Astrocyte (in vitro differentiated cells and primary cell): ENCODE measurements around the gene RPS27L. TPM values are rescaled to one million over a fixed set of nuclear protein-coding genes. Genes with fewer than 3 reads are reported as not detected.
A peak's percentile ranks its signal among the peaks of the same experiment; 100 is the strongest.

Experiments used
- DNase-seq: peaks from one replicate; pipeline ENCODE4 v3.0.0-alpha.2; 2010; ENCODE audit warnings: low read depth
- FAIRE-seq: peaks from 2 replicates; lab custom pipeline; 2011; peaks lifted over from hg19 to GRCh38; lab: Jason Lieb, UNC
- H2AFZ ChIP-seq: 2 replicates; pipeline ENCODE4 v1.6.0; 2012; ENCODE audit warnings: low read depth, low read length, inconsistent platforms
- H3K27ac ChIP-seq: 2 replicates; pipeline ENCODE4 v1.5.1; 2011; ENCODE audit warnings: low read depth, low read length, inconsistent platforms
- H3K27me3 ChIP-seq: 2 replicates; pipeline ENCODE4 v1.6.0; 2011; ENCODE audit warnings: low read length, inconsistent platforms; ENCODE audit not compliant: insufficient read depth
- H3K36me3 ChIP-seq: 2 replicates; pipeline ENCODE4 v1.5.1; 2011; ENCODE audit warnings: low read length, inconsistent platforms; ENCODE audit not compliant: insufficient read depth
- H3K4me1 ChIP-seq: 2 replicates; pipeline ENCODE4 v1.5.1; 2011; ENCODE audit warnings: low read length, inconsistent platforms; ENCODE audit not compliant: insufficient read depth
- H3K4me2 ChIP-seq: 2 replicates; pipeline ENCODE4 v1.6.0; 2012; ENCODE audit warnings: low read length, inconsistent platforms
- H3K4me3 ChIP-seq: 2 replicates; pipeline ENCODE4 v1.5.1; 2011; ENCODE audit warnings: low read depth, mild to moderate bottlenecking, low read length, inconsistent platforms; ENCODE audit not compliant: insufficient read depth
- H3K79me2 ChIP-seq: 2 replicates; pipeline ENCODE4 v1.6.0; 2012; ENCODE audit warnings: mild to moderate bottlenecking, low read length, inconsistent platforms; ENCODE audit not compliant: insufficient read depth
- H3K9ac ChIP-seq: 2 replicates; pipeline ENCODE4 v1.6.0; 2012; ENCODE audit warnings: mild to moderate bottlenecking, low read length, inconsistent platforms
- H3K9me3 ChIP-seq: 2 replicates; pipeline ENCODE4 v1.5.1; 2012; ENCODE audit warnings: low read depth, mild to moderate bottlenecking, low read length, inconsistent platforms; ENCODE audit not compliant: insufficient read depth
- H4K20me1 ChIP-seq: 2 replicates; pipeline ENCODE4 v1.6.0; 2012; ENCODE audit warnings: low read length, inconsistent platforms; ENCODE audit not compliant: insufficient read depth
- H3K27ac Mint-ChIP-seq: one replicate; pipeline ENCODE4 v1.8.0; 2021; ENCODE audit warnings: mild to moderate bottlenecking, mixed read lengths; ENCODE audit not compliant: unreplicated experiment
- H3K27me3 Mint-ChIP-seq: one replicate; pipeline ENCODE4 v1.8.0; 2021; ENCODE audit warnings: low read depth, mixed read lengths; ENCODE audit not compliant: unreplicated experiment
- H3K36me3 Mint-ChIP-seq: one replicate; pipeline ENCODE4 v1.8.0; 2021; ENCODE audit warnings: low read depth, mixed read lengths; ENCODE audit not compliant: unreplicated experiment
- H3K4me1 Mint-ChIP-seq: one replicate; pipeline ENCODE4 v1.8.0; 2021; ENCODE audit warnings: low read depth, mixed read lengths; ENCODE audit not compliant: unreplicated experiment
- H3K4me3 Mint-ChIP-seq: one replicate; pipeline ENCODE4 v1.8.0; 2021; ENCODE audit warnings: mild to moderate bottlenecking, moderate library complexity, mixed read lengths; ENCODE audit not compliant: unreplicated experiment
- H3K9me3 Mint-ChIP-seq: one replicate; pipeline ENCODE4 v1.8.0; 2021; ENCODE audit warnings: mild to moderate bottlenecking, mixed read lengths; ENCODE audit not compliant: unreplicated experiment
- CTCF ChIP-seq: IDR thresholded peaks from 2 replicates; pipeline ENCODE4 v1.5.1; 2011; ENCODE audit warnings: low read depth, mild to moderate bottlenecking, inconsistent platforms, low read length, moderate library complexity; ENCODE audit not compliant: insufficient read depth
- EZH2 ChIP-seq: IDR thresholded peaks from 2 replicates; pipeline ENCODE4 v1.6.1; 2012; ENCODE audit warnings: mild to moderate bottlenecking, low read length, inconsistent platforms; ENCODE audit not compliant: insufficient read depth
- total RNA-seq: library from RNA; stranded (reverse); gene quantifications from 2 replicates; pipeline ENCODE4 v1.2.1, GENCODE V29; 2021

The RPS27L gene
- total RNA-seq, 1 donor from 2014 or later = 484 TPM

GRCh38 chr15:63155486-63155885, 1.8 kb downstream of the RPS27L start:
- DNase-seq = no peak
- Histone ChIP-seq H3K27ac (peak overlapping the region; percentile 93), H3K36me3 (peaks cover 28% of the 10 kb centered on the region), H3K4me3 (peak overlapping the region; percentile 98), H3K79me2 (peaks cover 53% of the 10 kb centered on the region), H3K9me3 (no peaks in the 10 kb centered on the region), H4K20me1 (peaks cover 27% of the 10 kb centered on the region), H3K27me3 (no peaks in the 10 kb centered on the region), H2AFZ (no peak overlapping the region), H3K4me1 (peaks cover 4% of the 10 kb centered on the region), H3K4me2 (peak overlapping the region; percentile 86), H3K9ac (peak overlapping the region; percentile 96)
- H3K36me3 Mint-ChIP-seq = peaks cover 15% of the 10 kb centered on the region
- no peak for FAIRE-seq
- H3K9me3 Mint-ChIP-seq = no peaks in the 10 kb centered on the region
- no peaks in the 10 kb centered on the region for H3K27me3 Mint-ChIP-seq
- TF ChIP-seq CTCF (no peak), EZH2 (no peak)
- peak overlapping the region; percentile 98 for H3K27ac Mint-ChIP-seq
- peak overlapping the region; percentile 97 for H3K4me3 Mint-ChIP-seq
- H3K4me1 Mint-ChIP-seq = peaks cover 4% of the 10 kb centered on the region

GRCh38 chr15:63151665-63152064, 5.6 kb downstream of the RPS27L start:
- no peak overlapping the region for H3K27ac Mint-ChIP-seq
- Histone ChIP-seq H3K4me1 (no peaks in the 10 kb centered on the region), H3K79me2 (peaks cover 45% of the 10 kb centered on the region), H3K4me2 (no peak overlapping the region), H3K27ac (no peak overlapping the region), H3K27me3 (no peaks in the 10 kb centered on the region), H3K4me3 (no peak overlapping the region), H2AFZ (no peak overlapping the region), H3K9ac (no peak overlapping the region), H4K20me1 (peaks cover 27% of the 10 kb centered on the region), H3K36me3 (peaks cover 34% of the 10 kb centered on the region), H3K9me3 (no peaks in the 10 kb centered on the region)
- H3K4me3 Mint-ChIP-seq = no peak overlapping the region
- no peaks in the 10 kb centered on the region for H3K9me3 Mint-ChIP-seq
- no peak for DNase-seq
- H3K27me3 Mint-ChIP-seq = no peaks in the 10 kb centered on the region
- H3K4me1 Mint-ChIP-seq = peaks cover 4% of the 10 kb centered on the region
- H3K36me3 Mint-ChIP-seq = peaks cover 24% of the 10 kb centered on the region
- no peak for TF ChIP-seq EZH2
- no peak for TF ChIP-seq CTCF
- no peak for FAIRE-seq

- Mint-ChIP-seq H3K27ac (no peak overlapping the region), H3K4me1 (no peaks in the 10 kb centered on the region), H3K36me3 (peaks cover 25% of the 10 kb centered on the region), H3K9me3 (no peaks in the 10 kb centered on the region), H3K27me3 (no peaks in the 10 kb centered on the region), H3K4me3 (no peak overlapping the region)
- TF ChIP-seq CTCF (peak; percentile 7), EZH2 (no peak)
- no peak for DNase-seq
- no peak overlapping the region for H3K4me2 ChIP-seq
- no peak overlapping the region for H2AFZ ChIP-seq
- no peak overlapping the region for H3K27ac ChIP-seq
- no peak for FAIRE-seq
- H3K79me2 ChIP-seq = peaks cover 3% of the 10 kb centered on the region
- H3K4me1 ChIP-seq = no peaks in the 10 kb centered on the region
- H3K36me3 ChIP-seq = peaks cover 10% of the 10 kb centered on the region
- no peaks in the 10 kb centered on the region for H3K27me3 ChIP-seq
- H3K9me3 ChIP-seq = no peaks in the 10 kb centered on the region
- no peak overlapping the region for H3K9ac ChIP-seq
- H4K20me1 ChIP-seq = peaks cover 4% of the 10 kb centered on the region
- no peak overlapping the region for H3K4me3 ChIP-seq
These were observed 10.6 kb downstream of the RPS27L start for GRCh38 chr15:63146684-63147083.
